Heart left ventricle (tissue), 16 donors: ENCODE data around the gene GLRA2. TPM values are rescaled to one million over a fixed set of nuclear protein-coding genes. Genes with fewer than 3 reads are reported as not detected.

Experiments used
- ATAC-seq, 4 donors: fragments of 200-7000 bp; cut with Tn5 transposase; one replicate each; pipeline ENCODE4 v1.9.1; 2020 to 2022; ENCODE audit warnings: moderate library complexity in 4 of 4, mild to moderate bottlenecking in 3 of 4, moderate number of reproducible peaks in 1 of 4
- DNase-seq, 5 donors: peaks; one replicate each; pipeline ENCODE4 v3.0.0-alpha.2; 2020
- H3K27ac ChIP-seq, 12 donors: fragments of 200-600 bp; sonication (generic) in 4 of 12; one replicate each; pipeline versions ENCODE4 v1.5.0 to v1.8.0; 2016 to 2022; ENCODE audit warnings: mild to moderate bottlenecking in 2 of 12
- H3K27me3 ChIP-seq, 9 donors: fragments of 200-600 bp; sonication (generic) in 2 of 9; one replicate each; pipeline versions ENCODE4 v1.5.1 to v1.8.0; 2016 to 2022; ENCODE audit warnings: mild to moderate bottlenecking in 3 of 9
- H3K36me3 ChIP-seq, 9 donors: fragments of 200-600 bp; sonication (generic) in 2 of 9; one replicate each; pipeline versions ENCODE4 v1.5.0 to v1.8.0; 2018 to 2022; ENCODE audit warnings: mild to moderate bottlenecking in 2 of 9
- H3K4me1 ChIP-seq, 12 donors: fragments of 200-600 bp; sonication (generic) in 4 of 12; one replicate each; pipeline versions ENCODE4 v1.5.0 to v1.8.0; 2016 to 2022; ENCODE audit warnings: mild to moderate bottlenecking in 3 of 12
- H3K4me3 ChIP-seq, 12 donors: fragments of 200-600 bp; sonication (generic) in 4 of 12; one replicate each; pipeline versions ENCODE4 v1.5.0 to v1.8.0; 2017 to 2022; ENCODE audit warnings: mild to moderate bottlenecking in 9 of 12, moderate library complexity in 4 of 12
- H3K9me3 ChIP-seq, 12 donors: fragments of 200-600 bp; sonication (generic) in 4 of 12; one replicate each; pipeline versions ENCODE4 v1.5.0 to v1.8.0; 2016 to 2022; ENCODE audit warnings: mild to moderate bottlenecking in 1 of 12
- POLR2A ChIP-seq, 2 donors: fragments of 450-650 bp; IDR thresholded peaks; one replicate each; pipeline ENCODE4 v1.6.1; 2017; ENCODE audit warnings: antibody characterized with exemption in 2 of 2, mild to moderate bottlenecking in 2 of 2, moderate library complexity in 2 of 2
- WGBS, 4 donors: extraction: QIAGEN DNeasy Blood & Tissue Kit in 2 of 4; methylation state at CpG; one replicate each; pipeline versions ENCODE4 v1.1.5 to v1.1.7; 2013 to 2018; 5-methylcytosine and 5-hydroxymethylcytosine counted together
- intact Hi-C, 10 donors: fragments of 100-400 bp; cut with DNase I; formaldehyde crosslinking; loops; one replicate each; pipeline versions ENCODE4 v1.11.1 to v1.14.2; 2022
- polyA plus RNA-seq, 2 donors: library from polyadenylated mRNA; stranded (reverse); fragments of 200-250 nt; gene quantifications; one replicate each; pipeline ENCODE4 v1.2.3, GENCODE V29; 2013
- total RNA-seq, 9 donors: library from RNA; depleted of rRNA in 2 of 9; stranded (reverse); fragments of >200 nt in 2 of 9; fragmentation: NEBNext Ultra II Directional in 3 of 9; extraction: Animal tissue kit (Norgen Biotek cat#: 25700) in 3 of 9; gene quantifications; one replicate each; pipeline versions ENCODE4 v1.1.0 to v1.2.4, GENCODE V29; 2016 to 2023
- TF ChIP-seq, protein P1 (sequence below), 12 donors: fragments of 200-600 bp; sonication (generic) in 4 of 12; IDR thresholded peaks; one replicate each; pipeline versions ENCODE4 v1.5.0 to v1.8.0; 2018 to 2022; ENCODE audit warnings: antibody characterized with exemption in 12 of 12, mild to moderate bottlenecking in 5 of 12
- donor health status: ischemic (EF 13 %, LVEDD 7.1; RV severe dilation, severe dysfunction).
- donor health status: healthy with polysubstance abuse.
- donor health status: DM: no; HTN: yes; CAD: no.
- donor health status: DM: no; HTN: no; CAD: no.
- donor health status: ischemic (EF 25% LVEDD 6.9; RV normal size, moderate dysfunction).
- donor health status: ischemic (EF 25% LVEDD 5.7; RV mildly dilated, moderate dysfunction).
- donor health status: healthy.
- donor health status: DM: yes; HTN: yes; CAD: no.
- donor health status: ischemic (EF 35%, LVEDD 5.7; RV mildly dilated, moderate dysfunction).
- donor health status: nonischemic (EF 11% LVEDD 7.7; RV severe dilation, severe dysfunction).
- donor health status: DM: yes; HTN: yes; CAD: no.
- donor health status: PGD.
- donor health status: ischemic (EF 29% LVEDD 5.4; RV normal size, mild dysfunction).
- donor health status: nonischemic (EF 23%, LVEDD 6.1; RV moderate dilation, normal function).

The GLRA2 gene
- total and polyA plus RNA-seq, 11 donors, result not detected

GRCh38 chrX:14729058-14729457 lies 199.7 kb downstream of the GLRA2 start:
- no peak for ATAC-seq
- Histone ChIP-seq H3K4me3 (no peak overlapping the region), H3K4me1 (no peaks in the 10 kb centered on the region), H3K27me3 (no peaks in the 10 kb centered on the region), H3K36me3 (no peaks in the 10 kb centered on the region), H3K27ac (no peak overlapping the region), H3K9me3 (peaks cover 0 to 6% (median 0%) of the 10 kb centered on the region in 12 donors)
- intact Hi-C loops, result no loop called here
- 50 to 81% (median 62%) methylated on average over 1 of the region's 1 CpG for WGBS, 4 donors
- TF ChIP-seq POLR2A (IDR thresholded peaks at IDR 0.05), result no peak
- TF ChIP-seq, protein P1, sequence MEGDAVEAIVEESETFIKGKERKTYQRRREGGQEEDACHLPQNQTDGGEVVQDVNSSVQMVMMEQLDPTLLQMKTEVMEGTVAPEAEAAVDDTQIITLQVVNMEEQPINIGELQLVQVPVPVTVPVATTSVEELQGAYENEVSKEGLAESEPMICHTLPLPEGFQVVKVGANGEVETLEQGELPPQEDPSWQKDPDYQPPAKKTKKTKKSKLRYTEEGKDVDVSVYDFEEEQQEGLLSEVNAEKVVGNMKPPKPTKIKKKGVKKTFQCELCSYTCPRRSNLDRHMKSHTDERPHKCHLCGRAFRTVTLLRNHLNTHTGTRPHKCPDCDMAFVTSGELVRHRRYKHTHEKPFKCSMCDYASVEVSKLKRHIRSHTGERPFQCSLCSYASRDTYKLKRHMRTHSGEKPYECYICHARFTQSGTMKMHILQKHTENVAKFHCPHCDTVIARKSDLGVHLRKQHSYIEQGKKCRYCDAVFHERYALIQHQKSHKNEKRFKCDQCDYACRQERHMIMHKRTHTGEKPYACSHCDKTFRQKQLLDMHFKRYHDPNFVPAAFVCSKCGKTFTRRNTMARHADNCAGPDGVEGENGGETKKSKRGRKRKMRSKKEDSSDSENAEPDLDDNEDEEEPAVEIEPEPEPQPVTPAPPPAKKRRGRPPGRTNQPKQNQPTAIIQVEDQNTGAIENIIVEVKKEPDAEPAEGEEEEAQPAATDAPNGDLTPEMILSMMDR (IDR thresholded peaks at IDR 0.05), result no peak
- no peak for DNase-seq

DNA sequence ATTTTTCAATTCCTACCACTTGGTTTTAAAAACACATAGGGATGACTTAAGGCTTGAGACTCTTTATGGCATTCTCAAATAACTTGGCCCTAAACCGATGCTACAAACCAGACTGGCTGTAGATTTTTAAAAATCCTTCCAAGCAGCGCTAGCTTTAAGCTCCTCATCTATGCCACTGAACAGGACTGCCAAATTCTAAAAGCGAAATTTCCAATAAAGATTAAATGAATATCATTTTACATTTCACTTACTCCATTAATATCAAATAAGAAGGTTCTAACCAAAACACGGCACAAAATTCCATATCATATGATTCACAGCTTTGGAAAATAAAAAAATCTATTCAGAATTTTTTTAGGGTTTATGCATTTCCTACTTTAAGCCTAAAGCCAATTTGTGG lies 209.3 kb downstream of the GLRA2 start:
- Histone ChIP-seq H3K9me3 (peaks cover 0 to 8% (median 0%) of the 10 kb centered on the region in 12 donors), H3K36me3 (no peaks in the 10 kb centered on the region), H3K4me1 (no peaks in the 10 kb centered on the region), H3K4me3 (no peak overlapping the region), H3K27me3 (no peaks in the 10 kb centered on the region), H3K27ac (no peak overlapping the region)
- DNase-seq, result no peak
- no peak for TF ChIP-seq POLR2A (IDR thresholded peaks at IDR 0.05)
- TF ChIP-seq, protein P1 (IDR thresholded peaks at IDR 0.05), result no peak
- intact Hi-C loops, result no loop called here
- ATAC-seq, result no peak
- 74 to 88% (median 80%) methylated on average over 4 of the region's 4 CpGs for WGBS, 4 donors

DNA sequence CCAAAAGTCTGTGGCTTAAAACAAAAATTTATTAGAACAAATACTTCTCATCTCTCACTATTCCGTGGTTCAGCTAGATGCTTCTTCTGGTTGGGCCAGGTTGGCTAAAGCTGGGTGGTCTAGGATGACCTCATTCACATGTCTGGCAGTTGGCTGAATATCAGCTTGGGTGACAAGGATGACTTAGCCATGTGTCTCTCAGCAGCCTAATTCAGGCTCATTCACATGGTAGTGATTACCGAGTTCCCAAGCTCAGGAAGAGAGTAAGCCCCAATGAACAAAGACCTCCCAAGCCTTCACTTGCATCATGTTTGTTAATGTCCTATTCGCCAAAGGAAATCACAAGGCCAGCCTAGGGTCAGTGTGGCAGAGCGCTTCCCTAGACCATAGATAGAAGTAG lies 224.1 kb downstream of the GLRA2 start:
- TF ChIP-seq, protein P1 (IDR thresholded peaks at IDR 0.05), result no peak
- TF ChIP-seq POLR2A (IDR thresholded peaks at IDR 0.05), result no peak
- intact Hi-C loops, result no loop called here
- Histone ChIP-seq H3K4me3 (no peak overlapping the region), H3K27ac (no peak overlapping the region), H3K27me3 (no peaks in the 10 kb centered on the region), H3K4me1 (no peaks in the 10 kb centered on the region), H3K36me3 (no peaks in the 10 kb centered on the region), H3K9me3 (peaks cover 0 to 4% (median 0%) of the 10 kb centered on the region in 12 donors)
- DNase-seq (no peak), ATAC-seq (no peak)
- WGBS, 4 donors, result 74 to 87% (median 86%) methylated on average over 4 of the region's 4 CpGs

- WGBS, 4 donors, result 80 to 87% (median 83%) methylated on average over 6 of the region's 6 CpGs
- H3K4me3 ChIP-seq, result no peak overlapping the region
- intact Hi-C loops, result no loop called here
- H3K4me1 ChIP-seq, result no peaks in the 10 kb centered on the region
- H3K27me3 ChIP-seq, result no peaks in the 10 kb centered on the region
- H3K36me3 ChIP-seq, result no peaks in the 10 kb centered on the region
- H3K27ac ChIP-seq, result no peak overlapping the region
- TF ChIP-seq, protein P1 (IDR thresholded peaks at IDR 0.05), result no peak
- TF ChIP-seq POLR2A (IDR thresholded peaks at IDR 0.05), result no peak
- no peak for ATAC-seq
- no peak for DNase-seq
- H3K9me3 ChIP-seq, result peaks cover 0 to 7% (median 0%) of the 10 kb centered on the region in 12 donors
These were observed 228.7 kb downstream of the GLRA2 start for GRCh38 chrX:14758029-14758491.
